ENCODE results near the gene CPNE5.

DNA sequence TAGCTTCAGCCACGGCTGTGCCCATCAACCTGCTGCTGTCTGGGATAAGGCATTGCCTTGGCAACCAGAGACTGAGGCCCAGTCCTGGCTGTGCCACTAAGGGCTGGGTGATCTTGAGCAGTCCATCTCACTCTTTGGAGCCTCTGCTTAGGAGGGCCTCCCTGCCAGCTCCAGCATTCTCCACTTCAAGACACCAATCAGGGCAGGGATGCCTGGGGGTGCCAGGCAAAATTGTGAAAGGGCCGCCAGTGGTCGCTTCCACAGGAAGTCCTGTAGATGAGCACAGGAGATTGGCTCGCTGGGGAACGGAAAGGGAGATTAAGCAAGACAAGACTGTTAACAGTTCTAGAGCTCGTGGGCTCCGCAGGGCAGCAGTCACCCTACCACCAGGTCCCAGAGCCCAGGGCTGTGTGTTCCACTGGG is 141.8 kb downstream of the CPNE5 start, which contains the start of gene RAB44:
- TF ChIP-seq POLR2A (IDR thresholded peaks at IDR 0.05) (no peak), POLR2AphosphoS5 (IDR thresholded peaks at IDR 0.05; ENCODE audit: insufficient read depth in 1 of 2, low read depth in 1 of 2) (no peak)
- TF ChIP-seq, protein P1, sequence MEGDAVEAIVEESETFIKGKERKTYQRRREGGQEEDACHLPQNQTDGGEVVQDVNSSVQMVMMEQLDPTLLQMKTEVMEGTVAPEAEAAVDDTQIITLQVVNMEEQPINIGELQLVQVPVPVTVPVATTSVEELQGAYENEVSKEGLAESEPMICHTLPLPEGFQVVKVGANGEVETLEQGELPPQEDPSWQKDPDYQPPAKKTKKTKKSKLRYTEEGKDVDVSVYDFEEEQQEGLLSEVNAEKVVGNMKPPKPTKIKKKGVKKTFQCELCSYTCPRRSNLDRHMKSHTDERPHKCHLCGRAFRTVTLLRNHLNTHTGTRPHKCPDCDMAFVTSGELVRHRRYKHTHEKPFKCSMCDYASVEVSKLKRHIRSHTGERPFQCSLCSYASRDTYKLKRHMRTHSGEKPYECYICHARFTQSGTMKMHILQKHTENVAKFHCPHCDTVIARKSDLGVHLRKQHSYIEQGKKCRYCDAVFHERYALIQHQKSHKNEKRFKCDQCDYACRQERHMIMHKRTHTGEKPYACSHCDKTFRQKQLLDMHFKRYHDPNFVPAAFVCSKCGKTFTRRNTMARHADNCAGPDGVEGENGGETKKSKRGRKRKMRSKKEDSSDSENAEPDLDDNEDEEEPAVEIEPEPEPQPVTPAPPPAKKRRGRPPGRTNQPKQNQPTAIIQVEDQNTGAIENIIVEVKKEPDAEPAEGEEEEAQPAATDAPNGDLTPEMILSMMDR (IDR thresholded peaks at IDR 0.05) = no peak

Measured in vagina (tissue), 2 donors.